IMR-90 (cell line): Measurements from ENCODE around the gene BEX5. TPM values are rescaled to one million over a fixed set of nuclear protein-coding genes. Genes with fewer than 3 reads are reported as not detected.
A peak's percentile ranks its signal among the peaks of the same experiment; 100 is the strongest.

Source experiments
- ATAC-seq: fragments of 200-7000 bp; cut with Tn5 transposase; 2 replicates; pipeline ENCODE4 v1.9.1; 2020; ENCODE audit warnings: low read depth, mild to moderate bottlenecking, moderate library complexity
- BruUV-seq: library from RNA; stranded (reverse); fragments of 400-500 nt; replicated peaks from 2 replicates; lab custom pipeline; 2021; lab: Mats Ljungman, UMichigan
- CTCF ChIA-PET: fragments of 300-600 bp; formaldehyde crosslinking; extraction: SDS; loops from one replicate; lab custom pipeline; 2021; ENCODE audit warnings: antibody characterized with exemption; lab: Yijun Ruan, JAX
- POLR2A ChIA-PET: fragments of 300-600 bp; sonication (Branson Sonifier 250); formaldehyde crosslinking; loops from one replicate; lab custom pipeline; 2022; ENCODE audit warnings: antibody characterized with exemption; ENCODE audit not compliant: unreplicated experiment; lab: Charles Lee
- DNase-seq: peaks from one replicate; pipeline ENCODE4 v3.0.0; 2013
- H2AFZ ChIP-seq: replicated peaks from 2 replicates; pipeline ENCODE3; 2013; ENCODE audit warnings: low read length, mild to moderate bottlenecking; ENCODE audit not compliant: poor library complexity
- H2AK5ac ChIP-seq: 2 replicates; pipeline ENCODE4 v1.6.1; 2013; ENCODE audit warnings: low read depth, low read length, inconsistent platforms
- H2AK9ac ChIP-seq: replicated peaks from 2 replicates; pipeline ENCODE3; 2013; ENCODE audit warnings: mild to moderate bottlenecking, low read depth, low read length, moderate library complexity; ENCODE audit not compliant: poor library complexity
- H2BK120ac ChIP-seq: 2 replicates; pipeline ENCODE4 v1.6.1; 2013; ENCODE audit warnings: low read depth, low read length, inconsistent platforms
- H2BK15ac ChIP-seq: 3 replicates; pipeline ENCODE4 v1.6.1; 2013; ENCODE audit warnings: low read depth, low read length, inconsistent platforms
- H2BK20ac ChIP-seq: 2 replicates; pipeline ENCODE4 v1.6.1; 2013; ENCODE audit warnings: low read depth, mild to moderate bottlenecking, inconsistent platforms, low read length, moderate library complexity
- H2BK5ac ChIP-seq: 2 replicates; pipeline ENCODE4 v1.6.1; 2013; ENCODE audit warnings: mild to moderate bottlenecking, low read depth, low read length, inconsistent platforms; ENCODE audit not compliant: poor library complexity, severe bottlenecking
- H3K14ac ChIP-seq: replicated peaks from 2 replicates; pipeline ENCODE4 v1.6.1; 2013; ENCODE audit warnings: low read depth, low read length, inconsistent platforms
- H3K18ac ChIP-seq: 2 replicates; pipeline ENCODE4 v1.6.1; 2013; ENCODE audit warnings: low read depth, low read length, control low read depth
- H3K23ac ChIP-seq: 2 replicates; pipeline ENCODE4 v1.6.1; 2013; ENCODE audit warnings: low read depth, low read length, inconsistent platforms
- H3K27ac ChIP-seq: 2 replicates; pipeline ENCODE4 v1.5.1; 2013; ENCODE audit warnings: mild to moderate bottlenecking, control low read depth, low read length; ENCODE audit not compliant: insufficient read depth
- H3K27me3 ChIP-seq: 2 replicates; pipeline ENCODE4 v1.6.1; 2013; ENCODE audit warnings: low read length; ENCODE audit not compliant: control insufficient read depth, insufficient read depth
- H3K36me3 ChIP-seq: 2 replicates; pipeline ENCODE4 v1.6.1; 2013; ENCODE audit warnings: low read length, mixed read lengths; ENCODE audit not compliant: control insufficient read depth, insufficient read depth
- H3K4ac ChIP-seq: 2 replicates; pipeline ENCODE4 v1.6.1; 2013; ENCODE audit warnings: low read depth, low read length, inconsistent platforms
- H3K4me1 ChIP-seq: 2 replicates; pipeline ENCODE4 v1.6.1; 2013; ENCODE audit warnings: low read length, mixed read lengths; ENCODE audit not compliant: control insufficient read depth, insufficient read depth
- H3K4me2 ChIP-seq: 2 replicates; pipeline ENCODE4 v1.6.1; 2013; ENCODE audit warnings: low read depth, mild to moderate bottlenecking, control low read depth, low read length, moderate library complexity
- H3K4me3 ChIP-seq: 2 replicates; pipeline ENCODE4 v1.5.1; 2013; ENCODE audit warnings: low read depth, mild to moderate bottlenecking, control low read depth, low read length, moderate library complexity; ENCODE audit not compliant: insufficient read depth
- H3K56ac ChIP-seq: 2 replicates; pipeline ENCODE4 v1.6.1; 2013; ENCODE audit warnings: low read length, inconsistent platforms; ENCODE audit not compliant: insufficient read depth; ENCODE audit errors: extremely low read depth
- H3K79me1 ChIP-seq, 2 experiments: 2 replicates each; pipeline ENCODE4 v1.6.1; 2013; ENCODE audit warnings: low read length in 2 of 2, inconsistent platforms in 1 of 2, low read depth in 1 of 2
- H3K9ac ChIP-seq: 2 replicates; pipeline ENCODE4 v1.6.1; 2013; ENCODE audit warnings: low read depth, low read length, control low read depth
- H3K9me1 ChIP-seq: 2 replicates; pipeline ENCODE4 v1.6.1; 2013; ENCODE audit warnings: low read length, inconsistent platforms; ENCODE audit not compliant: insufficient read depth
- H3K9me3 ChIP-seq: 2 replicates; pipeline ENCODE4 v1.6.1; 2013; ENCODE audit warnings: low read length; ENCODE audit not compliant: control insufficient read depth, insufficient read depth
- H4K20me1 ChIP-seq: 2 replicates; pipeline ENCODE4 v1.6.1; 2013; ENCODE audit warnings: low read length, inconsistent platforms; ENCODE audit not compliant: insufficient read depth
- H4K5ac ChIP-seq: 2 replicates; pipeline ENCODE4 v1.6.1; 2013; ENCODE audit warnings: mild to moderate bottlenecking, low read depth, low read length, control low read depth
- H4K8ac ChIP-seq, 2 experiments: 2 replicates each; pipeline ENCODE4 v1.6.1; 2013; ENCODE audit warnings: low read depth in 2 of 2, low read length in 2 of 2, control low read depth in 1 of 2, inconsistent platforms in 1 of 2
- H4K91ac ChIP-seq: 2 replicates; pipeline ENCODE4 v1.6.1; 2013; ENCODE audit warnings: low read depth, low read length, inconsistent platforms; ENCODE audit not compliant: insufficient read depth
- CEBPB ChIP-seq: IDR thresholded peaks from 2 replicates; pipeline ENCODE4 v1.6.1; 2012; ENCODE audit warnings: low read depth, low read length, improper control_type of control experiment
- FOS ChIP-seq: fragments of 150-350 bp; IDR thresholded peaks from 2 replicates; pipeline ENCODE4 v1.6.1; 2016; ENCODE audit warnings: low read depth, low read length
- MAFK ChIP-seq: IDR thresholded peaks from 2 replicates; pipeline ENCODE4 v1.6.1; 2012; ENCODE audit warnings: low read depth, low read length, improper control_type of control experiment
- MAZ ChIP-seq: IDR thresholded peaks from 2 replicates; pipeline ENCODE4 v1.6.1; 2012; ENCODE audit warnings: low read depth, mild to moderate bottlenecking, low read length, improper control_type of control experiment, moderate library complexity, borderline replicate concordance
- NFE2L2 ChIP-seq: fragments of 150-350 bp; IDR thresholded peaks from 2 replicates; pipeline ENCODE4 v1.6.1; 2016; ENCODE audit warnings: low read depth, mild to moderate bottlenecking, low read length
- RAD21 ChIP-seq: IDR thresholded peaks from 2 replicates; pipeline ENCODE4 v1.6.1; 2012; ENCODE audit warnings: low read length, improper control_type of control experiment
- RCOR1 ChIP-seq: IDR thresholded peaks from 2 replicates; pipeline ENCODE4 v1.6.1; 2012; ENCODE audit warnings: mild to moderate bottlenecking, low read length, improper control_type of control experiment; ENCODE audit not compliant: insufficient replicate concordance
- RFX5 ChIP-seq: IDR thresholded peaks from 2 replicates; pipeline ENCODE4 v1.8.0; 2012; ENCODE audit warnings: low read depth, mild to moderate bottlenecking, low read length, moderate library complexity
- WGBS, 2 experiments: methylation state at CpG; one replicate each; pipeline versions ENCODE4 v1.1.5 to v1.1.7; 2013; ENCODE audit warnings: missing lambda C conversion rate in 2 of 2; ENCODE audit not compliant: insufficient read length in 1 of 2; ENCODE audit errors: extremely low coverage in 2 of 2; 5-methylcytosine and 5-hydroxymethylcytosine counted together
- dilution Hi-C: fragments of 300-500 bp; cut with HindIII; formaldehyde crosslinking; loops from one replicate; pipeline ENCODE4 v1.14.3; 2018; ENCODE audit warnings: low sequenced_read_pairs; ENCODE audit not compliant: unreplicated experiment
- in situ Hi-C: fragments of 300-500 bp; cut with MboI; formaldehyde crosslinking; loops from 3 replicates; pipeline ENCODE4 v1.14.3; 2019; ENCODE audit warnings: low sequenced_read_pairs, inconsistent platforms, mixed read lengths
- intact Hi-C: fragments of 100-400 bp; cut with micrococcal nuclease; formaldehyde crosslinking; loops from 2 replicates; pipeline ENCODE4 v1.10.0; 2022
- polyA plus RNA-seq, 3 experiments: library from polyadenylated mRNA; depleted of rRNA; stranded (reverse); fragments of >200 nt; gene quantifications; 2 replicates each; pipeline ENCODE4 v1.2.3, GENCODE V29; 2012; ENCODE audit warnings: low replicate concordance in 1 of 3
- total RNA-seq: library from RNA; depleted of rRNA; stranded (reverse); fragments of >200 nt; gene quantifications from 2 replicates; pipeline ENCODE4 v1.2.3, GENCODE V29; 2012

Gene BEX5
- total and polyA plus RNA-seq, 2 of the 4 experiments (the other 2 are of a cell fraction) = not detected

DNA sequence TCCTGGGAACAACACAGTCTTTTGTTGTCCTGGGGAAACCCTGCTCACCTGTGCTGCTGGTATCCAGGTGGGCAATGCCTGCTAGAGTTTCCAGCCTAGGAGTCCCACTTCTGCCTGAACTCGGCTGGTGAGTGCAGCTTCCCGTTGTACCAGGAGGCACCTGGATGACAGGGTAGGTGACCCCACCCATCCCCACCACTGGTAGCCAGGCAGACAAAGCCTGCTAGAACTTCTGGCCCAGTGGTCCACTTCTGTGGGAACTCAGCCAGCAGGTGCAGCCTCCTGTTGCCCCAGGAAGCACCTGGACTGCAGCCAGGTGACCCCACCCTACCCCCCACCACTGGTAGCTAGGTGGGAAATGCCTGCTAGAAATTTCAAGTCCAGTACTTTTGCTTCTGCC is 40.0 kb downstream of the BEX5 start:
- no peaks in the 10 kb centered on the region for H3K79me1 ChIP-seq
- H3K9ac ChIP-seq = no peak overlapping the region
- WGBS, 2 experiments = no CpG with 5 or more reads among the region's 2 CpGs
- no peaks in the 10 kb centered on the region for H4K20me1 ChIP-seq
- no TSS peak for BruUV-seq
- no peak overlapping the region for H2BK15ac ChIP-seq
- H3K56ac ChIP-seq = no peak overlapping the region
- no peak overlapping the region for H3K4ac ChIP-seq
- H3K36me3 ChIP-seq = no peaks in the 10 kb centered on the region
- ChIA-PET POLR2A (no interaction called here), CTCF (no interaction called here)
- H3K18ac ChIP-seq = no peak overlapping the region
- intact Hi-C loops = no loop called here
- no peak overlapping the region for H4K5ac ChIP-seq
- no peaks in the 10 kb centered on the region for H3K9me1 ChIP-seq
- H3K23ac ChIP-seq = no peak overlapping the region
- DNase-seq (no peak), ATAC-seq (no peak)
- no peak overlapping the region for H2BK20ac ChIP-seq
- no peak overlapping the region for H3K14ac ChIP-seq
- H2AFZ ChIP-seq = no peak overlapping the region
- H2AK5ac ChIP-seq = no peak overlapping the region
- no peak overlapping the region for H3K27ac ChIP-seq
- H4K91ac ChIP-seq = no peak overlapping the region
- no peak overlapping the region for H3K4me3 ChIP-seq
- no peaks in the 10 kb centered on the region for H3K27me3 ChIP-seq
- H3K4me2 ChIP-seq = no peak overlapping the region
- no peak overlapping the region for H2BK5ac ChIP-seq
- H2BK120ac ChIP-seq = no peak overlapping the region
- no peak overlapping the region for H4K8ac ChIP-seq
- H2AK9ac ChIP-seq = peak overlapping the region; percentile 52
- TF ChIP-seq CEBPB (no peak), MAZ (no peak), FOS (no peak), RCOR1 (no peak), MAFK (no peak), NFE2L2 (no peak), RFX5 (no peak), RAD21 (no peak)
- no peaks in the 10 kb centered on the region for H3K9me3 ChIP-seq
- no peaks in the 10 kb centered on the region for H3K4me1 ChIP-seq
- dilution Hi-C loops = no loop called here
- in situ Hi-C loops = no loop called here
